Ascending aorta (tissue), 2 donors: ENCODE measurements around the gene B3GLCT. TPM values are rescaled to one million over a fixed set of nuclear protein-coding genes. Genes with fewer than 3 reads are reported as not detected.

Experiments used
- DNase-seq, 2 donors: peaks; one replicate each; pipeline ENCODE4 v3.0.0-alpha.2; 2019; ENCODE audit warnings: low spot score in 2 of 2
- H3K27ac ChIP-seq, 2 donors: fragments of 200-600 bp; sonication (generic); one replicate each; pipeline ENCODE4 v1.5.1; 2016 to 2017; ENCODE audit warnings: mild to moderate bottlenecking in 1 of 2
- H3K27me3 ChIP-seq: fragments of 200-600 bp; sonication (generic); one replicate; pipeline ENCODE4 v1.5.1; 2017
- H3K36me3 ChIP-seq, 2 donors: fragments of 200-600 bp; sonication (generic); one replicate each; pipeline ENCODE4 v1.5.1; 2016
- H3K4me1 ChIP-seq, 2 donors: fragments of 200-600 bp; sonication (generic); one replicate each; pipeline ENCODE4 v1.5.1; 2016 to 2017; ENCODE audit warnings: mild to moderate bottlenecking in 1 of 2
- H3K4me3 ChIP-seq, 2 donors: fragments of 200-600 bp; sonication (generic); one replicate each; pipeline ENCODE4 v1.5.1; 2016 to 2017; ENCODE audit warnings: mild to moderate bottlenecking in 1 of 2
- H3K9me3 ChIP-seq, 2 donors: fragments of 200-600 bp; sonication (generic); one replicate each; pipeline ENCODE4 v1.5.1; 2016
- CTCF ChIP-seq, 3 experiments: fragments of 200-600 bp in 2 of 3; fragments of 450-650 bp in 1 of 3; sonication (generic) in 2 of 3; IDR thresholded peaks; one replicate each; pipeline ENCODE4 v1.5.1; 2016 to 2019; ENCODE audit warnings: antibody characterized with exemption in 3 of 3, mild to moderate bottlenecking in 1 of 3, moderate library complexity in 1 of 3
- intact Hi-C: fragments of 100-400 bp; cut with DNase I; formaldehyde crosslinking; loops from one replicate; pipeline ENCODE4 v1.15.1; 2023
- total RNA-seq: library from RNA; depleted of rRNA; stranded (reverse); fragments of >200 nt; gene quantifications from one replicate; pipeline ENCODE4 v1.1.0, GENCODE V29; 2016

The B3GLCT gene
- total RNA-seq, 1 donor from 2014 or later, result 8.8 TPM

GRCh38 chr13:31224174-31224669 lies 24.4 kb downstream of the B3GLCT start:
- Histone ChIP-seq H3K4me3 (no peak overlapping the region), H3K4me1 (no peaks in the 10 kb centered on the region), H3K36me3 (no peaks in the 10 kb centered on the region), H3K9me3 (no peaks in the 10 kb centered on the region), H3K27me3 (no peaks in the 10 kb centered on the region), H3K27ac (no peak overlapping the region)
- DNase-seq, result no peak
- no peak for TF ChIP-seq CTCF (IDR thresholded peaks at IDR 0.05)
- intact Hi-C loops, result no loop called here

- TF ChIP-seq CTCF (IDR thresholded peaks at IDR 0.05), result no peak
- H3K4me1 ChIP-seq, result no peaks in the 10 kb centered on the region
These were observed 25.3 kb downstream of the B3GLCT start for GRCh38 chr13:31224963-31225559.

GRCh38 chr13:31225998-31226675 lies 26.4 kb downstream of the B3GLCT start:
- Histone ChIP-seq H3K4me1 (no peaks in the 10 kb centered on the region), H3K27ac (no peak overlapping the region), H3K4me3 (no peak overlapping the region), H3K9me3 (no peaks in the 10 kb centered on the region), H3K36me3 (no peaks in the 10 kb centered on the region), H3K27me3 (no peaks in the 10 kb centered on the region)
- intact Hi-C loops, result no loop called here
- no peak for TF ChIP-seq CTCF (IDR thresholded peaks at IDR 0.05)
- DNase-seq, result no peak

More at GRCh38 chr13:31224963-31225559, 25.3 kb downstream of the B3GLCT start:
- Histone ChIP-seq H3K27me3 (no peaks in the 10 kb centered on the region), H3K36me3 (no peaks in the 10 kb centered on the region), H3K9me3 (no peaks in the 10 kb centered on the region), H3K27ac (no peak overlapping the region), H3K4me3 (no peak overlapping the region)
- no peak for DNase-seq
- intact Hi-C loops, result no loop called here

- Histone ChIP-seq H3K4me3 (no peak overlapping the region), H3K27me3 (no peaks in the 10 kb centered on the region), H3K36me3 (no peaks in the 10 kb centered on the region), H3K4me1 (no peaks in the 10 kb centered on the region), H3K27ac (no peak overlapping the region), H3K9me3 (no peaks in the 10 kb centered on the region)
- intact Hi-C loops, result no loop called here
- no peak for TF ChIP-seq CTCF (IDR thresholded peaks at IDR 0.05)
- no peak for DNase-seq
These were observed 27.3 kb downstream of the B3GLCT start for GRCh38 chr13:31227063-31227462.

GRCh38 chr13:31227870-31228269 lies 28.1 kb downstream of the B3GLCT start:
- Histone ChIP-seq H3K4me3 (no peak overlapping the region), H3K9me3 (no peaks in the 10 kb centered on the region)
- intact Hi-C loops, result no loop called here

More at GRCh38 chr13:31227870-31228269, 28.1 kb downstream of the B3GLCT start:
- H3K27ac ChIP-seq, result no peak overlapping the region
- no peaks in the 10 kb centered on the region for H3K27me3 ChIP-seq
- DNase-seq, result no peak
- no peaks in the 10 kb centered on the region for H3K4me1 ChIP-seq
- TF ChIP-seq CTCF (IDR thresholded peaks at IDR 0.05), result no peak
- H3K36me3 ChIP-seq, result no peaks in the 10 kb centered on the region
